GM12878 (cell line): ENCODE data around the gene GLP1R. TPM values are rescaled to one million over a fixed set of nuclear protein-coding genes. Genes with fewer than 3 reads are reported as not detected.

ENCODE experiments used
- ATAC-seq: fragments of 200-7000 bp; cut with Tn5 transposase; 3 replicates; pipeline ENCODE4 v1.9.1; 2020; ENCODE audit warnings: mild to moderate bottlenecking, moderate library complexity
- BruUV-seq: library from RNA; stranded (reverse); fragments of 400-500 nt; replicated peaks from 2 replicates; lab custom pipeline; 2021; lab: Mats Ljungman, UMichigan
- CTCF ChIA-PET: fragments of 300-600 bp; sonication (Branson Sonifier 250); formaldehyde crosslinking; extraction: SDS; loops from one replicate; lab custom pipeline; 2021; ENCODE audit warnings: inconsistent platforms; lab: Yijun Ruan, JAX
- POLR2A ChIA-PET: fragments of 350-600 bp; formaldehyde crosslinking; extraction: SDS; loops from one replicate; lab custom pipeline; 2021; ENCODE audit warnings: inconsistent platforms; lab: Charles Lee
- RAD21 ChIA-PET: fragments of 300-600 bp; sonication (Branson Sonifier 250); formaldehyde crosslinking; loops from one replicate; lab custom pipeline; 2023; ENCODE audit warnings: antibody characterized with exemption; ENCODE audit not compliant: unreplicated experiment; lab: Charles Lee
- SMC1A ChIA-PET: fragments of 300-600 bp; sonication (Branson Sonifier 250); formaldehyde crosslinking; loops from one replicate; lab custom pipeline; 2023; ENCODE audit not compliant: unreplicated experiment, uncharacterized antibody; lab: Charles Lee
- DNase-seq: peaks from one replicate; pipeline ENCODE4 v3.0.0-alpha.2; 2011; ENCODE audit warnings: low read depth, low spot score
- FAIRE-seq: peaks from 3 replicates; lab custom pipeline; 2011; peaks lifted over from hg19 to GRCh38; lab: Jason Lieb, UNC
- H2AFZ ChIP-seq: 2 replicates; pipeline ENCODE4 v1.6.0; 2011; ENCODE audit warnings: low read depth, low read length, control low read depth; ENCODE audit not compliant: control insufficient read depth
- H3K27ac ChIP-seq: 2 replicates; pipeline ENCODE4 v1.5.1; 2011; ENCODE audit warnings: control low read depth; ENCODE audit not compliant: control insufficient read depth, insufficient read depth
- H3K27me3 ChIP-seq, 2 experiments: replicated peaks in 1 of 2; 2 replicates each; pipeline versions ENCODE4 v1.6.0 to v1.6.1; 2011; ENCODE audit warnings: low read length in 1 of 2; ENCODE audit not compliant: control insufficient read depth in 2 of 2, insufficient read depth in 2 of 2
- H3K36me3 ChIP-seq, 2 experiments: 2 replicates each; pipeline ENCODE4 v1.5.1; 2011; ENCODE audit warnings: low read length in 1 of 2; ENCODE audit not compliant: control insufficient read depth in 2 of 2, insufficient read depth in 2 of 2
- H3K4me1 ChIP-seq: 2 replicates; pipeline ENCODE4 v1.6.1; 2011; ENCODE audit warnings: mild to moderate bottlenecking, low read length, moderate library complexity, mixed read lengths; ENCODE audit not compliant: control insufficient read depth, insufficient read depth
- H3K4me2 ChIP-seq: 2 replicates; pipeline ENCODE4 v1.6.0; 2011; ENCODE audit warnings: control low read depth; ENCODE audit not compliant: control insufficient read depth, insufficient read depth
- H3K4me3 ChIP-seq: fragments of 200-600 bp; sonication (generic); 2 replicates; pipeline ENCODE4 v1.5.1; 2016
- H3K79me2 ChIP-seq: 2 replicates; pipeline ENCODE4 v1.6.0; 2011; ENCODE audit warnings: low read length; ENCODE audit not compliant: control insufficient read depth, insufficient read depth
- H3K9ac ChIP-seq: 2 replicates; pipeline ENCODE4 v1.8.0; 2011; ENCODE audit warnings: low read length, control low read depth, mixed read lengths; ENCODE audit not compliant: control insufficient read depth, insufficient read depth
- H3K9me3 ChIP-seq: replicated peaks from 3 replicates; pipeline ENCODE4 v1.5.1; 2011; ENCODE audit warnings: mild to moderate bottlenecking, low read length; ENCODE audit not compliant: control insufficient read depth, insufficient read depth
- H4K20me1 ChIP-seq: 2 replicates; pipeline ENCODE4 v1.6.0; 2011; ENCODE audit not compliant: control insufficient read depth, insufficient read depth
- BCLAF1 ChIP-seq: fragments of 450-650 bp; IDR thresholded peaks from 2 replicates; pipeline ENCODE4 v1.6.1; 2017; ENCODE audit warnings: antibody characterized with exemption, mild to moderate bottlenecking, moderate library complexity
- PAX5 ChIP-seq: IDR thresholded peaks from 2 replicates; pipeline ENCODE4 v1.6.1; 2011; ENCODE audit warnings: low read depth, low read length, borderline replicate concordance
- POLR2AphosphoS2 ChIP-seq: IDR thresholded peaks from 2 replicates; pipeline ENCODE4 v1.6.1; 2011; ENCODE audit warnings: low read depth, mild to moderate bottlenecking, low read length, improper control_type of control experiment, moderate library complexity
- RCOR1 ChIP-seq: conservative IDR thresholded peaks from 2 replicates; pipeline ENCODE4 v1.6.1; 2012; ENCODE audit warnings: low read depth, low read length, improper control_type of control experiment
- TAF1 ChIP-seq: IDR thresholded peaks from 2 replicates; pipeline ENCODE4 v1.6.1; 2011; ENCODE audit warnings: mild to moderate bottlenecking, low read depth, low read length, borderline replicate concordance
- WGBS: methylation state at CpG from one replicate; pipeline ENCODE4 v1.1.6; 2016; ENCODE audit warnings: low lambda C conversion rate; ENCODE audit not compliant: insufficient replicate concordance, insufficient coverage; ENCODE audit errors: missing lambda C conversion rate; 5-methylcytosine and 5-hydroxymethylcytosine counted together
- in situ Hi-C: fragments of 300-500 bp; cut with MboI; formaldehyde crosslinking; loops from 9 replicates; pipeline ENCODE4 v1.14.3; 2018; ENCODE audit warnings: mixed read lengths
- intact Hi-C: fragments of 100-400 bp; cut with micrococcal nuclease; formaldehyde crosslinking; loops from one replicate; pipeline ENCODE4 v1.14.2; 2022; ENCODE audit not compliant: unreplicated experiment
- polyA plus RNA-seq, 11 experiments: library from polyadenylated mRNA; depleted of rRNA in 4 of 11; unstranded in 6 of 11; stranded (reverse) in 5 of 11; fragments of >200 nt; fragmentation: Nextera tagmentation in 4 of 11; fragmentation: Illumina TruSeq in 1 of 11; extraction: Ambion mirVana in 4 of 11; extraction: Trizol in 1 of 11; gene quantifications; 1 replicate in 1 of 11; 2 replicates in 10 of 11; pipeline versions ENCODE4 v1.2.1 to v1.2.3, GENCODE V29; 2011 to 2016; ENCODE audit warnings: inconsistent platforms in 2 of 11, missing spikeins in 2 of 11, low read depth in 1 of 11
- total RNA-seq, 4 experiments: library from RNA; depleted of rRNA in 3 of 4; stranded (reverse); fragments of >200 nt in 3 of 4; fragmentation: Illumina TruSeq in 1 of 4; extraction: Trizol in 1 of 4; gene quantifications; 2 replicates each; pipeline versions ENCODE4 v1.2.1 to v1.2.3, GENCODE V29; 2013 to 2021

GLP1R gene
- total and polyA plus RNA-seq, 10 of the 15 experiments (the other 5 are each of a cell fraction or from before 2014, with no cell fraction given) = 0.01 TPM; not detected in 9

GRCh38 chr6:39082310-39082709, 33.7 kb downstream of the GLP1R start:
- intact Hi-C loops (no loop called here), in situ Hi-C loops (no loop called here)
- Histone ChIP-seq H3K4me2 (no peak overlapping the region), H3K79me2 (no peaks in the 10 kb centered on the region), H3K4me3 (no peak overlapping the region), H3K9ac (no peak overlapping the region), H4K20me1 (peaks cover 7% of the 10 kb centered on the region; the same call in 1 of the 2 replicates), H3K36me3 (no peaks in the 10 kb centered on the region), H3K9me3 (no peaks in the 10 kb centered on the region), H2AFZ (no peak overlapping the region), H3K4me1 (peaks cover 10% of the 10 kb centered on the region), H3K27me3 (peaks cover 0 to 2% of the 10 kb centered on the region in 2 experiments; a peak in 2 of 4 replicates), H3K27ac (no peak overlapping the region)
- ATAC-seq (no peak), FAIRE-seq (no peak), DNase-seq (no peak)
- no peak for TF ChIP-seq POLR2AphosphoS2
- TF ChIP-seq RCOR1 = no peak
- no peak for TF ChIP-seq TAF1
- TF ChIP-seq BCLAF1 = no peak
- no peak for TF ChIP-seq PAX5
- CTCF ChIA-PET = interaction anchor here (1.6 kb wide), 1 partner anchor 62 kb away, joined by 3 read pairs; no protein-coding TSS in a partner anchor
- POLR2A ChIA-PET = no interaction called here
- SMC1A ChIA-PET = no interaction called here
- no TSS peak for BruUV-seq
- 56% methylated on average over 8 of the region's 8 CpGs for WGBS
- RAD21 ChIA-PET = no interaction called here
